MM.1S (cell line): ENCODE data around the gene PLD3.

ENCODE experiments used
- DNase-seq: peaks from one replicate; pipeline ENCODE4 v3.0.0-alpha.2; 2015
- H2AFZ ChIP-seq: fragments of 300-600 bp; sonication (generic); 2 replicates; pipeline ENCODE4 v1.6.0; 2016; ENCODE audit warnings: antibody characterized with exemption, low read length
- H3F3A ChIP-seq: fragments of 300-600 bp; sonication (generic); 2 replicates; pipeline ENCODE4 v1.6.1; 2016; ENCODE audit warnings: mild to moderate bottlenecking, antibody characterized with exemption, low read length, moderate library complexity, mixed read lengths; ENCODE audit not compliant: insufficient read depth
- H3K27ac ChIP-seq: fragments of 300-600 bp; sonication (generic); 2 replicates; pipeline ENCODE4 v1.5.1; 2016; ENCODE audit warnings: mild to moderate bottlenecking, low read length
- H3K27me3 ChIP-seq: fragments of 300-600 bp; sonication (generic); replicated peaks from 2 replicates; pipeline ENCODE4 v1.6.0; 2016; ENCODE audit warnings: low read length; ENCODE audit not compliant: insufficient read depth
- H3K36me3 ChIP-seq: fragments of 300-600 bp; sonication (generic); replicated peaks from 2 replicates; pipeline ENCODE4 v1.6.1; 2016; ENCODE audit warnings: mild to moderate bottlenecking, low read length, mixed read lengths; ENCODE audit not compliant: insufficient read depth
- H3K4me1 ChIP-seq: fragments of 300-600 bp; sonication (generic); 2 replicates; pipeline ENCODE4 v1.6.1; 2016; ENCODE audit warnings: low read length, mixed read lengths
- H3K4me2 ChIP-seq: fragments of 300-600 bp; sonication (generic); 2 replicates; pipeline ENCODE4 v1.6.0; 2016; ENCODE audit warnings: low read depth, low read length
- H3K4me3 ChIP-seq: fragments of 300-600 bp; sonication (generic); 2 replicates; pipeline ENCODE4 v1.5.1; 2016; ENCODE audit warnings: low read length, mixed read lengths
- H3K79me2 ChIP-seq: fragments of 300-600 bp; sonication (generic); 2 replicates; pipeline ENCODE4 v1.6.1; 2016; ENCODE audit warnings: mixed run types, low read length, mixed read lengths
- H3K9ac ChIP-seq: fragments of 300-600 bp; sonication (generic); 2 replicates; pipeline ENCODE4 v1.6.1; 2016; ENCODE audit warnings: low read length, mixed read lengths
- H3K9me2 ChIP-seq: fragments of 300-600 bp; sonication (generic); replicated peaks from 2 replicates; pipeline ENCODE4 v1.6.1; 2016; ENCODE audit warnings: mild to moderate bottlenecking, low read length, mixed read lengths; ENCODE audit not compliant: insufficient read depth
- H3K9me3 ChIP-seq: fragments of 300-600 bp; sonication (generic); replicated peaks from 2 replicates; pipeline ENCODE4 v1.6.1; 2016; ENCODE audit warnings: mild to moderate bottlenecking, low read length, mixed read lengths; ENCODE audit not compliant: insufficient read depth
- H4K20me1 ChIP-seq: fragments of 300-600 bp; sonication (generic); 2 replicates; pipeline ENCODE4 v1.6.1; 2016; ENCODE audit warnings: mild to moderate bottlenecking, low read length, moderate library complexity, mixed read lengths; ENCODE audit not compliant: insufficient read depth
- CTCF ChIP-seq: fragments of 300-600 bp; sonication (generic); IDR thresholded peaks from 2 replicates; pipeline ENCODE4 v1.5.1; 2016; ENCODE audit warnings: antibody characterized with exemption, low read length, mixed read lengths
- EZH2 ChIP-seq: fragments of 300-600 bp; sonication (generic); optimal IDR thresholded peaks from 2 replicates; pipeline ENCODE3; 2017; ENCODE audit warnings: low read depth, mild to moderate bottlenecking, antibody characterized with exemption, low read length, mixed read lengths
- EZH2phosphoT487 ChIP-seq: fragments of 300-600 bp; sonication (generic); IDR thresholded peaks from 2 replicates; pipeline ENCODE4 v1.6.1; 2018; ENCODE audit warnings: antibody characterized with exemption, low read length

The PLD3 gene

GRCh38 chr19:40419780-40420179 is 71.3 kb downstream of the PLD3 start:
- peaks cover 4% of the 10 kb centered on the region for H3K79me2 ChIP-seq
- H3K4me3 ChIP-seq = no peak overlapping the region
- TF ChIP-seq CTCF (no peak), EZH2phosphoT487 (no peak), EZH2 (no peak)
- H3K4me1 ChIP-seq = peaks cover 4% of the 10 kb centered on the region
- H3K9me2 ChIP-seq = no peaks in the 10 kb centered on the region
- no peaks in the 10 kb centered on the region for H4K20me1 ChIP-seq
- H3K27ac ChIP-seq = no peak overlapping the region
- no peak overlapping the region for H2AFZ ChIP-seq
- no peak for DNase-seq
- no peaks in the 10 kb centered on the region for H3K36me3 ChIP-seq
- no peak overlapping the region for H3K9ac ChIP-seq
- H3K4me2 ChIP-seq = no peak overlapping the region
- H3K27me3 ChIP-seq = no peaks in the 10 kb centered on the region; the same call in 1 of the 2 replicates
- peaks cover 5% of the 10 kb centered on the region for H3F3A ChIP-seq
- H3K9me3 ChIP-seq = no peaks in the 10 kb centered on the region

- H3K9me2 ChIP-seq = no peaks in the 10 kb centered on the region
- peak overlapping the region; percentile 95; the same call in 1 of the 2 replicates for H3K4me2 ChIP-seq
- H2AFZ ChIP-seq = peak overlapping the region; percentile 88
- H3K9me3 ChIP-seq = no peaks in the 10 kb centered on the region
- TF ChIP-seq EZH2phosphoT487 (no peak), CTCF (no peak), EZH2 (no peak)
- no peaks in the 10 kb centered on the region; the same call in 1 of the 2 replicates for H3K27me3 ChIP-seq
- peaks cover 5% of the 10 kb centered on the region for H3F3A ChIP-seq
- peak overlapping the region; percentile 80; the same call in 1 of the 2 replicates for H3K27ac ChIP-seq
- H3K4me1 ChIP-seq = peaks cover 7% of the 10 kb centered on the region
- peak overlapping the region; percentile 79 for H3K4me3 ChIP-seq
- H3K79me2 ChIP-seq = peaks cover 4% of the 10 kb centered on the region
- no peaks in the 10 kb centered on the region for H4K20me1 ChIP-seq
- peak overlapping the region; percentile 78; the same call in 1 of the 2 replicates for H3K9ac ChIP-seq
- no peaks in the 10 kb centered on the region for H3K36me3 ChIP-seq
- DNase-seq = no peak
Observed at GRCh38 chr19:40420451-40420765, 71.9 kb downstream of the PLD3 start.

GRCh38 chr19:40420766-40421765 is 72.6 kb downstream of the PLD3 start:
- Histone ChIP-seq H3F3A (peaks cover 5% of the 10 kb centered on the region), H2AFZ (peak overlapping the region; percentile 88), H3K9me2 (no peaks in the 10 kb centered on the region), H4K20me1 (no peaks in the 10 kb centered on the region), H3K27ac (peak overlapping the region; percentile 80), H3K9me3 (no peaks in the 10 kb centered on the region), H3K4me3 (peak overlapping the region; percentile 79), H3K4me1 (peaks cover 7% of the 10 kb centered on the region), H3K9ac (peak overlapping the region; percentile 78), H3K36me3 (no peaks in the 10 kb centered on the region), H3K27me3 (no peaks in the 10 kb centered on the region; the same call in 1 of the 2 replicates), H3K4me2 (peak overlapping the region; percentile 95), H3K79me2 (peaks cover 4% of the 10 kb centered on the region)
- peak; percentile 83 for DNase-seq
- no peak for TF ChIP-seq EZH2phosphoT487
- TF ChIP-seq CTCF = peak; percentile 92
